Activated CD8-positive, alpha-beta memory T cell treated with anti-CD3 and anti-CD28 coated beads, Interleukin-2, amount 50 U/mL, for 24 hours (primary cell): Measurements from ENCODE around the gene PITX1.
"Not testable (repeated sequence)": the region's sequence is repeated elsewhere in the genome, so short reads cannot be mapped to it uniquely, and the experiment has no call there.

Experiments used
- DNase-seq: peaks from one replicate; pipeline ENCODE4 v3.0.0-alpha.2; 2020; ENCODE audit errors: extremely low read depth

Gene PITX1

GRCh38 chr5:135010502-135011354 is 23.3 kb downstream of the PITX1 start:
- no peak for DNase-seq

- no peak for DNase-seq
Measured at GRCh38 chr5:135009736-135010501, 24.1 kb downstream of the PITX1 start.

DNA sequence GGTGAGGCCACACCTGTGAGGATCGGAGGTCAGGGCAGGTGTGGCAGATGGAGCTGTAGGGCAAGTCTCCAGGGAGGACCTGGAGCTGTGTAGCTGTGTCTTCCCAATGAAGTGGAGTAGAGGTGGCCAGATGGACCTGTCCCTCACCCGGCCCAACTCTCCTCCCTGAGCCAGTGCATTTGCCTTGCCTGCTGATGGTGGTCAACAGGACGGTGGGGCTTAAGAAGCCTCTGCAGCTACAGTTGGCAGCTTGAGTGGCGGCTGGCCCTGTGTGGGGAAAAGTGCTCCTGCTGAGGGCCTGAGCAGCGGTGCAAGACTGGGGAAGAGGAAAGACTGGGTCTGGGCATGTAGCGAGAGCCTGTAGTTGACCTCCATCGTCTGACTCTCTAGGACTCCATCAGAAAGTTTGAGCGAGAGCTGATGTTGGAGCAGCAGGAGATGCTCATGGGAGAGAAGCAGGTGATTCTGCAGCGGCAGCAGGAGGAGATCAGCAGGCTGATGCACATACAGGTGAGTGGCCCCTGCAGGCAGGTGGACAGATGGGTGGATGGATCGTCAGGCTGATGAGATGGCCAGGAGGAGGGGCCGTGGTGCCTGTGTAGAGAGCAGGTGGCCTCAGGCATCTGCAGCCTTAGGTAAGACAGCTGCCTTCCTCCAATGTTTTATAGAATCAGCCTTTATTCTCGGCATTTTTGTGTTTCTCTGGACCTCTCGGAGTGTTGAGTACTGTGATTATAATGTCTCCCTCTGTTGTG is 24.9 kb downstream of the PITX1 start:
- no peak for DNase-seq

GRCh38 chr5:135008556-135008955 is 25.5 kb downstream of the PITX1 start:
- DNase-seq = no peak

- DNase-seq = no peak
Measured at GRCh38 chr5:135007749-135008363, 26.2 kb downstream of the PITX1 start.

DNA sequence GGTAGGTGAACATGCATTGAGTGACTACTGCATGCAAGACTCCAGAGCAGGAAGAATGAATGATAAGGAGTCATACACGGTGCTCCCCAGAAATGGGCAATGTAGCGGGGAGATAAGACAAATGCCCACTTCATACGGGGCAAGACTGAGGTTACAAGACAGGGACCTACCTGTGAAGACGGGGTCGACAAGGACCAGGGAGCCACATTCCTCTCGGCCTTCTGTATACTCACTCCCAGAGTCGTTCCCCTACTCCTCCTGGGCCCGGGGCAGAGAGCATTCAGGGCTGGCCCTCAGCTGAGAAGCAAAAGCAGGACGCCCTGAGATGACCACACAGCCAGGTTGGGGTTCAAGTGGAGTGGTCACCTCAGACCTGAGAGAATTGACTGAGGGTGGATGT is 26.7 kb downstream of the PITX1 start:
- DNase-seq = no peak

- DNase-seq = no peak
Measured at GRCh38 chr5:135005076-135005475, 29.0 kb downstream of the PITX1 start.

DNA sequence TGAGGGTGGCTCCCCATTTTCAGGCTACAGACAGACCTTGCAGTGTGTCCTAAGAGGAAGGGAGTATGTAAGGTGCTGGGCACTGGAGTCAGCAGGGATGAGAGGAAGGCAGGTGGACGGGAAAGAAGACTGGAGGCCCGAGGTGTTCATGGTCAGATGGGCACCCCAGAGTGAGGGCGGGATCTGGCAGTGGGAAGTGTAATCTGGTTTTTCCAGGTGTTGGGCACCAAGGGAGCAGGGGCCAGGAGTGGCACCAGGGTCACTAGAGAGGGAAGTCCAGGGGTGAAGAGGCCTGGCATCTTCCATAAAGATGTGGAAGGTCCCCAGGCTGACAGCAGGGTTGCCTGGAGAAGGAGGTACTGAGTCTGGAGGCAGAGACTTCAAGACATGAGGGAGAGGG is 29.7 kb downstream of the PITX1 start:
- DNase-seq = no peak

DNA sequence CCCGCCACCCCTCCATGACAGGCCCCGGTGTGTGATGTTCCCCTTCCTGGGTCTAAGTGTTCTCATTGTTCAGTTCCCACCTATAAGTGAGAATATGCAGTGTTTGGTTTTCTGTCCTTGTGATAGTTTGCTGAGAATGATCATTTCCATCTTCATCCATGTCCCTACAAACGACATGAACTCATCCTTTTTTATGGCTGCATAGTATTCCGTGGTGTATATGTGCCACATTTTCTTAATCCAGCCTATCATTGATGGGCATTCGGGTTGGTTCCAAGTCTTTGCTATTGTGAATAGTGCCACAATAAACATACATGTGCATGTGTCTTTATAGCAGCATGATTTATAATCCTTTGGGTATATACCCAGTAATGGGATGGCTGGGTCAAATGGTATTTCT is 36.0 kb downstream of the PITX1 start:
- DNase-seq = not testable (repeated sequence)

GRCh38 chr5:134997015-134997414 is 37.0 kb downstream of the PITX1 start:
- no peak for DNase-seq

- no peak for DNase-seq
Measured at GRCh38 chr5:134995850-134996402, 38.1 kb downstream of the PITX1 start.

GRCh38 chr5:134994560-134995156 is 39.4 kb downstream of the PITX1 start:
- DNase-seq = no peak

DNA sequence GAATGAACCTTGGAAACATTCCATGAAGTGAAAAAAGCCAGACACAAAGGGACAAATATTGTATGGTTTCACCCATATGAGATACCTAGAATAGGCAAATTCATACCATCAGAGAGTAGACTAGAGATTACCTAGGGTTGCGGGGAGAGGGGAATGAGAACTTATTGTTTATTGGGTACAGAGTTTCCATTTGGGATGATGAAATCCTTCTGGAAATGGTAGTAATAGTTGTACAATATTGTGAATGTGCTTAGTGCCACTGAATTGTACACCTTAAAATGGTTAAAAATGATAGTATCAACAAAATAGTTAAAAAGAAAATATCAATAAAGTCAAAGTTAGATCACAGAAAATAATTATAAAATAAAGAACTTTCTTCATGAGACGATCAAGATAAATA is 40.9 kb downstream of the PITX1 start:
- DNase-seq = no peak

DNA sequence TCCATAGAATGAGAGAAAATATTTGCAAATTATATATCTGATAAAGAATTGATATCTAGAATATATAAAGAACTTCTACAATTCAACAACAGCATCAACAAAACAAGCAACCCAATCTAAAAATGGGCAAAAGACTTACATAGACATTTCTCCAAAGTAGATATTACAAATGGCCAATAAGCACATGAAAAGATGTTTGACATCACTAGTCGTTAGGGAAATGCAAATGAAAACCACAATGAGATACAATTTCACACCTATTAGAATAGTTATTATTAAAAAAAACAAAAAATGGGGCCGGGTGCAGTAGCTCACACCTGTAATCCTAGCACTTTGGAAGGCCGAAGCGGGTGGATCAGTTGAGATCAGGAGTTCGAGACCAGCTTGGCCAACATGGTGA is 41.9 kb downstream of the PITX1 start:
- no peak for DNase-seq

- DNase-seq = not testable (repeated sequence)
Measured at GRCh38 chr5:134990183-134990582, 43.8 kb downstream of the PITX1 start.

DNA sequence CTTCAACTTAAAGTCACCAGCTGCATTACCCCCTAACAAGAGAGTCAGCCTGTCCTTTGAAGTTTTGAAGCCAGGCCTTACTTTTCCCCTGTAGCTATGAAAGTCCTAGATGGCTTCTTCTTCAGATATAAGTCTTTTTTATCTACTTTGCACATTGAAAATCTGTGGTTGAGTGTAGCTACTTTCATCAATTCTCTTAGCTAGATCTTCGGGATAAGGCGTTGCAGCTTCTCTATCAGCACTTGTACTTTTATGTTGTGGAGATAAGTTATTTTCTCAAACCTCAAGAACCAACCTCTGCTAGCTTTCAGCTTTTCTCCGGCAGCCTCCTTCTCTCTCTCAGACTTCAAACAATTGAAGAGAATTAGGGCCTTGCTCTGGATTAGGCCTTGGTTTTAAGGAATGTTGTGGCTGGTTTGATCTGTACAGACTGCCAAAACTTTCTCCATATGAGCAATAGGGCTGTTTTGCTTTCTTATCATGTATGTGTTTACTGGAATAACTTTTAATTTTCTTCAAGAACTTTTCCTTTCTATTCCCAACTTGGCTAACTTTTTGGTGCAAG is 44.7 kb downstream of the PITX1 start:
- DNase-seq = no peak

GRCh38 chr5:134982230-134982629 is 51.8 kb downstream of the PITX1 start:
- no peak for DNase-seq

GRCh38 chr5:134979416-134979815 is 54.6 kb downstream of the PITX1 start:
- no peak for DNase-seq
